A549 (cell line): Measurements from ENCODE around the gene SETBP1. TPM values are rescaled to one million over a fixed set of nuclear protein-coding genes. Genes with fewer than 3 reads are reported as not detected.

ENCODE experiments used
- ATAC-seq, 2 experiments: fragments of 200-7000 bp in 1 of 2; fragments of >200 bp in 1 of 2; cut with Nextera tagmentation in 1 of 2; cut with Tn5 transposase in 1 of 2; 3 replicates each; pipeline versions ENCODE4 v1.8.0 to v1.9.1; 2018 to 2020; ENCODE audit warnings: mild to moderate bottlenecking in 1 of 2, moderate library complexity in 1 of 2
- CTCF ChIA-PET: fragments of 300-600 bp; sonication (Branson Sonifier 250); formaldehyde crosslinking; extraction: SDS; loops from one replicate; lab custom pipeline; 2021; ENCODE audit warnings: antibody characterized with exemption, inconsistent platforms; lab: Yijun Ruan, JAX
- POLR2A ChIA-PET: fragments of 350-600 bp; formaldehyde crosslinking; extraction: SDS; loops from one replicate; lab custom pipeline; 2021; ENCODE audit warnings: antibody characterized with exemption, inconsistent platforms; lab: Yijun Ruan, JAX
- DNase-seq, 2 experiments: peaks; one replicate each; pipeline versions ENCODE4 v3.0.0 to v3.0.0-alpha.2; 2011 to 2016; ENCODE audit warnings: low read depth in 1 of 2, low spot score in 1 of 2
- FAIRE-seq: peaks from 2 replicates; lab custom pipeline; 2011; peaks lifted over from hg19 to GRCh38; lab: Jason Lieb, UNC
- H3K27ac ChIP-seq, 2 experiments: fragments of >200 bp; sonication (Bioruptor Twin); formaldehyde crosslinking; 3 replicates each; pipeline ENCODE4 v1.5.1; 2016 to 2017
- H3K4me1 ChIP-seq: fragments of >200 bp; sonication (Bioruptor Twin); formaldehyde crosslinking; 3 replicates; pipeline ENCODE4 v1.6.1; 2016
- H3K4me2 ChIP-seq: fragments of >200 bp; sonication (Bioruptor Twin); formaldehyde crosslinking; 3 replicates; pipeline ENCODE4 v1.6.1; 2016
- H3K4me3 ChIP-seq: fragments of >200 bp; sonication (Bioruptor Twin); formaldehyde crosslinking; 3 replicates; pipeline ENCODE4 v1.5.1; 2016
- H3K9me3 ChIP-seq: fragments of >200 bp; sonication (Bioruptor Twin); formaldehyde crosslinking; 3 replicates; pipeline ENCODE4 v1.6.1; 2016
- ATOH8 ChIP-seq: fragments of 250-450 bp; sonication (Bioruptor Pico); IDR thresholded peaks from 2 replicates; pipeline ENCODE4 v1.5.0; 2020; ENCODE audit warnings: low read depth, mild to moderate bottlenecking, moderate library complexity
- BCL3 ChIP-seq: fragments of >200 bp; sonication (Bioruptor Twin); formaldehyde crosslinking; IDR thresholded peaks from 3 replicates; pipeline ENCODE4 v1.6.1; 2016
- BHLHE40 ChIP-seq: IDR thresholded peaks from 2 replicates; pipeline ENCODE4 v1.6.1; 2012; ENCODE audit warnings: low read depth, low read length, inconsistent platforms
- CHD2 ChIP-seq: fragments of 150-350 bp; IDR thresholded peaks from 2 replicates; pipeline ENCODE4 v1.6.1; 2014; ENCODE audit warnings: low read length; ENCODE audit not compliant: partially characterized antibody
- ESRRA ChIP-seq: fragments of 150-350 bp; IDR thresholded peaks from 2 replicates; pipeline ENCODE4 v1.6.1; 2014; ENCODE audit warnings: mild to moderate bottlenecking, low read length, borderline replicate concordance
- FOSB ChIP-seq: fragments of 250-450 bp; sonication (Bioruptor Pico); IDR thresholded peaks from 2 replicates; pipeline ENCODE4 v1.5.0; 2020; ENCODE audit warnings: mild to moderate bottlenecking, moderate library complexity
- HDAC2 ChIP-seq: fragments of 200-600 bp; sonication (generic); IDR thresholded peaks from 2 replicates; pipeline ENCODE4 v1.6.1; 2016
- HES2 ChIP-seq: fragments of >200 bp; sonication (Bioruptor Twin); formaldehyde crosslinking; IDR thresholded peaks from 2 replicates; pipeline ENCODE4 v1.6.1; 2016
- HEYL ChIP-seq: fragments of 250-450 bp; sonication (Bioruptor Pico); IDR thresholded peaks from 2 replicates; pipeline ENCODE4 v1.8.0; 2021; ENCODE audit warnings: mild to moderate bottlenecking, moderate library complexity
- HOXA7 ChIP-seq: fragments of 250-450 bp; sonication (Bioruptor Pico); IDR thresholded peaks from 2 replicates; pipeline ENCODE4 v1.5.0; 2020; ENCODE audit warnings: mild to moderate bottlenecking, moderate library complexity
- HOXB13 ChIP-seq: fragments of 250-450 bp; sonication (Bioruptor Pico); IDR thresholded peaks from 2 replicates; pipeline ENCODE4 v1.5.0; 2020; ENCODE audit warnings: low read depth, mild to moderate bottlenecking, moderate library complexity
- HOXB5 ChIP-seq: fragments of 250-450 bp; sonication (Bioruptor Pico); IDR thresholded peaks from 2 replicates; pipeline ENCODE4 v1.5.0; 2020; ENCODE audit warnings: mild to moderate bottlenecking, moderate library complexity
- JUNB ChIP-seq: fragments of >200 bp; sonication (Bioruptor Twin); formaldehyde crosslinking; IDR thresholded peaks from 2 replicates; pipeline ENCODE4 v1.6.1; 2016
- KDM5A ChIP-seq: fragments of 200-600 bp; sonication (generic); IDR thresholded peaks from 2 replicates; pipeline ENCODE4 v1.6.1; 2016; ENCODE audit warnings: antibody characterized with exemption, mild to moderate bottlenecking
- MAX ChIP-seq: IDR thresholded peaks from 2 replicates; pipeline ENCODE4 v1.6.1; 2012
- MAZ ChIP-seq: fragments of 150-350 bp; IDR thresholded peaks from 2 replicates; pipeline ENCODE4 v1.6.1; 2014; ENCODE audit warnings: antibody characterized with exemption, low read depth, low read length, borderline replicate concordance
- NFE2L2 ChIP-seq: fragments of 150-350 bp; conservative IDR thresholded peaks from 2 replicates; pipeline ENCODE4 v1.6.1; 2014; ENCODE audit warnings: low read length
- NPAS2 ChIP-seq: fragments of 250-450 bp; sonication (Bioruptor Pico); IDR thresholded peaks from 2 replicates; pipeline ENCODE4 v1.8.0; 2022; ENCODE audit warnings: mild to moderate bottlenecking, moderate library complexity, borderline replicate concordance
- PBX3 ChIP-seq: IDR thresholded peaks from 2 replicates; pipeline ENCODE4 v1.6.1; 2012
- POLR2A ChIP-seq: IDR thresholded peaks from 2 replicates; pipeline ENCODE4 v1.6.1; 2012; ENCODE audit warnings: mild to moderate bottlenecking, low read length
- RAD21 ChIP-seq, 2 experiments: fragments of >200 bp in 1 of 2; sonication (Bioruptor Twin) in 1 of 2; formaldehyde crosslinking in 1 of 2; IDR thresholded peaks in 1 of 2; conservative IDR thresholded peaks in 1 of 2; 2 replicates in 1 of 2; 3 replicates in 1 of 2; pipeline ENCODE4 v1.6.1; 2012 to 2018; ENCODE audit warnings: inconsistent platforms in 1 of 2
- RFX5 ChIP-seq: fragments of 450-650 bp; IDR thresholded peaks from 2 replicates; pipeline ENCODE4 v1.7.1; 2014; ENCODE audit warnings: antibody characterized with exemption, mild to moderate bottlenecking, moderate library complexity
- TFCP2L1 ChIP-seq: fragments of 250-450 bp; sonication (Bioruptor Pico); IDR thresholded peaks from 2 replicates; pipeline ENCODE4 v1.5.0; 2021; ENCODE audit warnings: mild to moderate bottlenecking
- USF2 ChIP-seq: fragments of 450-650 bp; IDR thresholded peaks from 2 replicates; pipeline ENCODE4 v1.6.1; 2014; ENCODE audit warnings: antibody characterized with exemption
- ZC3H11A ChIP-seq: fragments of 450-650 bp; IDR thresholded peaks from 2 replicates; pipeline ENCODE4 v1.6.1; 2014; ENCODE audit warnings: antibody characterized with exemption, mild to moderate bottlenecking
- ZFP36 ChIP-seq: fragments of 450-650 bp; IDR thresholded peaks from 2 replicates; pipeline ENCODE4 v1.6.1; 2014; ENCODE audit warnings: borderline replicate concordance; ENCODE audit not compliant: partially characterized antibody
- WGBS: methylation state at CpG from one replicate; pipeline ENCODE4 v1.1.6; 2017; ENCODE audit errors: missing lambda C conversion rate; 5-methylcytosine and 5-hydroxymethylcytosine counted together
- polyA plus RNA-seq, 4 experiments: library from polyadenylated mRNA; depleted of rRNA in 3 of 4; stranded (reverse); fragments of >200 nt; fragmentation: RNase III in 1 of 4; extraction: RNeasy Plus Mini Kit Qiagen cat#74134 plus additional on column Dnase treatment in 1 of 4; gene quantifications; 2 replicates in 3 of 4; 3 replicates in 1 of 4; pipeline ENCODE4 v1.2.3, GENCODE V29; 2011 to 2017

Gene SETBP1
- polyA plus RNA-seq, 2 of the 4 experiments (the other 2 are of a cell fraction), result 0.50 to 1.9 TPM

GRCh38 chr18:45023519-45023918, 342.8 kb downstream of the SETBP1 start:
- ChIA-PET CTCF (no interaction called here), POLR2A (no interaction called here)
- TF ChIP-seq MAX, result no peak
- no peak for TF ChIP-seq JUNB
- no peak for TF ChIP-seq ZC3H11A
- FAIRE-seq (no peak), DNase-seq (no peak), ATAC-seq (no peak)
- no peak overlapping the region for H3K4me3 ChIP-seq
- H3K4me2 ChIP-seq, result no peak overlapping the region
- H3K4me1 ChIP-seq, result 0 out of 3 replicates have a peak, but pooled peaks cover 2% of the 10 kb centered on the region
- no peak overlapping the region for H3K27ac ChIP-seq
- H3K9me3 ChIP-seq, result no peaks in the 10 kb centered on the region
- 84% methylated on average over 5 of the region's 5 CpGs for WGBS

- H3K27ac ChIP-seq, result no peak overlapping the region
- H3K4me3 ChIP-seq, result no peak overlapping the region
- POLR2A ChIA-PET, result no interaction called here
- 60% methylated on average over 4 of the region's 4 CpGs for WGBS
- no peak for TF ChIP-seq FOSB (CRISPR knock-in tag)
- TF ChIP-seq CHD2, result no peak
- DNase-seq, result no peak
- no peak for FAIRE-seq
- CTCF ChIA-PET, result no interaction called here
- no peak overlapping the region for H3K4me2 ChIP-seq
- no peaks in the 10 kb centered on the region for H3K9me3 ChIP-seq
- no peak for ATAC-seq
- 0 out of 3 replicates have a peak, but pooled peaks cover 2% of the 10 kb centered on the region for H3K4me1 ChIP-seq
Observed at GRCh38 chr18:45024357-45025088, 343.8 kb downstream of the SETBP1 start.

GRCh38 chr18:45025089-45025450, 344.4 kb downstream of the SETBP1 start:
- no peak for ATAC-seq
- TF ChIP-seq ESRRA (no peak), HOXB13 (CRISPR knock-in tag) (no peak), BCL3 (no peak), TFCP2L1 (CRISPR knock-in tag) (no peak), NPAS2 (CRISPR knock-in tag) (no peak), BHLHE40 (no peak), NFE2L2 (no peak), USF2 (no peak)
- DNase-seq, result no peak
- no peak overlapping the region for H3K4me3 ChIP-seq
- H3K4me1 ChIP-seq, result 0 out of 3 replicates have a peak, but pooled peaks cover 2% of the 10 kb centered on the region
- FAIRE-seq, result no peak
- no peak overlapping the region for H3K4me2 ChIP-seq
- CTCF ChIA-PET, result no interaction called here
- POLR2A ChIA-PET, result no interaction called here
- H3K9me3 ChIP-seq, result no peaks in the 10 kb centered on the region
- 62% methylated on average over 4 of the region's 4 CpGs for WGBS
- H3K27ac ChIP-seq, result no peak overlapping the region

GRCh38 chr18:45026162-45026561, 345.5 kb downstream of the SETBP1 start:
- POLR2A ChIA-PET, result no interaction called here
- 41% methylated on average over 3 of the region's 3 CpGs for WGBS
- CTCF ChIA-PET, result no interaction called here
- TF ChIP-seq KDM5A, result no peak
- TF ChIP-seq ZFP36, result no peak
- no peak for TF ChIP-seq MAZ
- no peak for TF ChIP-seq TFCP2L1 (CRISPR knock-in tag)
- TF ChIP-seq RAD21 (conservative IDR thresholded peaks at IDR 0.05 in 1 of 2, IDR thresholded peaks at IDR 0.05 in 1 of 2), result no peak
- no peak for TF ChIP-seq PBX3
- no peak for TF ChIP-seq RFX5
- TF ChIP-seq HEYL, result no peak
- TF ChIP-seq HOXA7, result no peak
- TF ChIP-seq USF2, result no peak
- no peak for TF ChIP-seq HOXB5 (CRISPR knock-in tag)
- TF ChIP-seq ATOH8 (CRISPR knock-in tag), result no peak
- TF ChIP-seq HDAC2, result no peak
- no peak for TF ChIP-seq FOSB (CRISPR knock-in tag)
- TF ChIP-seq HES2, result no peak
- TF ChIP-seq POLR2A, result no peak

More at GRCh38 chr18:45026162-45026561, 345.5 kb downstream of the SETBP1 start:
- no peak for ATAC-seq
- Histone ChIP-seq H3K4me2 (no peak overlapping the region), H3K4me1 (no peaks in the 10 kb centered on the region), H3K9me3 (no peaks in the 10 kb centered on the region), H3K27ac (no peak overlapping the region), H3K4me3 (no peak overlapping the region)
- no peak for DNase-seq
- no peak for FAIRE-seq
